Adipose tissue (tissue), 3 donors: Measurements from ENCODE around the gene ZBTB17. TPM values are rescaled to one million over a fixed set of nuclear protein-coding genes. Genes with fewer than 3 reads are reported as not detected.
"Not testable (repeated sequence)": the region's sequence is repeated elsewhere in the genome, so short reads cannot be mapped to it uniquely, and the experiment has no call there.

Experiments used
- H3K27ac ChIP-seq: one replicate; pipeline ENCODE4 v1.5.1; 2013; ENCODE audit warnings: low read depth, low read length
- WGBS, 3 donors: extraction: QIAGEN DNeasy Blood & Tissue Kit; methylation state at CpG; one replicate each; pipeline ENCODE4 v1.1.7; 2013; 5-methylcytosine and 5-hydroxymethylcytosine counted together
- polyA plus RNA-seq, 3 donors: library from polyadenylated mRNA; stranded (reverse); fragments of 200-250 nt; gene quantifications; one replicate each; pipeline ENCODE4 v1.2.3, GENCODE V29; 2013
- donor health status: healthy with polysubstance abuse.
- donor health status: Bipolar disorder and iron deficiency.
- donor health status: healthy.

ZBTB17 gene
- polyA plus RNA-seq, 3 donors, result 23.9 to 36.2 (median 33.9) TPM

- 82 to 84% (median 83%) methylated on average over 17 of the region's 17 CpGs for WGBS, 3 donors
- no peak overlapping the region for H3K27ac ChIP-seq
Measured at GRCh38 chr1:15992582-15993500, 16.9 kb upstream of the ZBTB17 start.

GRCh38 chr1:15992187-15992553, 16.3 kb upstream of the ZBTB17 start:
- H3K27ac ChIP-seq, result no peak overlapping the region
- 91 to 95% (median 92%) methylated on average over 7 of the region's 7 CpGs for WGBS, 3 donors

GRCh38 chr1:15991427-15992186, 15.7 kb upstream of the ZBTB17 start:
- H3K27ac ChIP-seq, result no peak overlapping the region
- 85 to 93% (median 90%) methylated on average over 11 of the region's 11 CpGs for WGBS, 3 donors

GRCh38 chr1:15989776-15990175, 13.9 kb upstream of the ZBTB17 start:
- H3K27ac ChIP-seq, result no peak overlapping the region
- WGBS, 3 donors, result 42 to 79% (median 71%) methylated on average over 9 of the region's 9 CpGs

GRCh38 chr1:15988856-15989736, 13.2 kb upstream of the ZBTB17 start:
- H3K27ac ChIP-seq, result no peak overlapping the region
- WGBS, 3 donors, result 77 to 88% (median 83%) methylated on average over 13 of the region's 13 CpGs

GRCh38 chr1:15985611-15986297, 9.9 kb upstream of the ZBTB17 start:
- no peak overlapping the region for H3K27ac ChIP-seq
- 54 to 60% (median 58%) methylated on average over 5 of the region's 5 CpGs for WGBS, 3 donors

GRCh38 chr1:15983275-15983674, 7.4 kb upstream of the ZBTB17 start:
- WGBS, 3 donors, result 27 to 40% (median 29%) methylated on average over 1 of the region's 1 CpG

GRCh38 chr1:15981679-15982078, 5.8 kb upstream of the ZBTB17 start:
- WGBS, 3 donors, result 84 to 86% (median 84%) methylated on average over 3 of the region's 3 CpGs
- no peak overlapping the region for H3K27ac ChIP-seq

More at GRCh38 chr1:15983275-15983674, 7.4 kb upstream of the ZBTB17 start:
- no peak overlapping the region for H3K27ac ChIP-seq

GRCh38 chr1:15977947-15978346, 2.0 kb upstream of the ZBTB17 start:
- not testable (repeated sequence) for H3K27ac ChIP-seq
- 90 to 96% (median 94%) methylated on average over 4 of the region's 4 CpGs for WGBS, 3 donors

- H3K27ac ChIP-seq, result no peak overlapping the region
- WGBS, 3 donors, result 0 to 1% (median 1%) methylated on average over 33 to 47 of the region's 47 CpGs
Measured at GRCh38 chr1:15975358-15975804, 520 bp downstream of the ZBTB17 start.

GRCh38 chr1:15974855-15975254, 1.0 kb downstream of the ZBTB17 start:
- H3K27ac ChIP-seq, result no peak overlapping the region
- WGBS, 3 donors, result 49 to 61% (median 55%) methylated on average over 9 of the region's 9 CpGs

GRCh38 chr1:15973772-15974171, 2.1 kb downstream of the ZBTB17 start:
- 90 to 95% (median 94%) methylated on average over 4 of the region's 4 CpGs for WGBS, 3 donors
- H3K27ac ChIP-seq, result no peak overlapping the region

- 91 to 100% (median 93%) methylated on average over 1 of the region's 1 CpG for WGBS, 3 donors
- no peak overlapping the region for H3K27ac ChIP-seq
Measured at GRCh38 chr1:15972409-15972808, 3.5 kb downstream of the ZBTB17 start.

- H3K27ac ChIP-seq, result no peak overlapping the region
Measured at GRCh38 chr1:15970911-15971310, 5.0 kb downstream of the ZBTB17 start.

GRCh38 chr1:15969321-15969880, 6.5 kb downstream of the ZBTB17 start:
- WGBS, 3 donors, result 97 to 99% (median 98%) methylated on average over 12 to 13 of the region's 13 CpGs
- no peak overlapping the region for H3K27ac ChIP-seq

- H3K27ac ChIP-seq, result no peak overlapping the region
- 83 to 88% (median 85%) methylated on average over 5 of the region's 5 CpGs for WGBS, 3 donors
Measured at GRCh38 chr1:15968172-15968571, 7.7 kb downstream of the ZBTB17 start.

GRCh38 chr1:15966956-15967344, 9.0 kb downstream of the ZBTB17 start:
- H3K27ac ChIP-seq, result no peak overlapping the region
- 96 to 97% (median 96%) methylated on average over 6 of the region's 6 CpGs for WGBS, 3 donors
